Progenitor cell of endocrine pancreas (in vitro differentiated cells): ENCODE measurements around the gene SEMA3F. TPM values are rescaled to one million over a fixed set of nuclear protein-coding genes. Genes with fewer than 3 reads are reported as not detected.

Experiments used
- DNase-seq: peaks from one replicate; pipeline ENCODE4 v3.0.0; 2021; ENCODE audit warnings: low spot score; ENCODE audit not compliant: unreplicated experiment
- H3K27ac Mint-ChIP-seq: 2 replicates; pipeline ENCODE4 v1.8.0; 2021; ENCODE audit warnings: mild to moderate bottlenecking, moderate library complexity, mixed read lengths
- H3K27me3 Mint-ChIP-seq: 2 replicates; pipeline ENCODE4 v1.8.0; 2021; ENCODE audit warnings: mixed read lengths
- H3K36me3 Mint-ChIP-seq: 2 replicates; pipeline ENCODE4 v1.8.0; 2022; ENCODE audit warnings: mixed read lengths; ENCODE audit not compliant: insufficient read depth
- H3K4me1 Mint-ChIP-seq: 2 replicates; pipeline ENCODE4 v1.8.0; 2021; ENCODE audit warnings: low read depth, mixed read lengths
- H3K4me3 Mint-ChIP-seq: 2 replicates; pipeline ENCODE4 v1.8.0; 2021; ENCODE audit warnings: low read depth, mild to moderate bottlenecking, moderate library complexity, mixed read lengths
- H3K9me3 Mint-ChIP-seq: 2 replicates; pipeline ENCODE4 v1.8.0; 2021; ENCODE audit warnings: low read depth, mixed read lengths
- CTCF ChIP-seq: fragments of 200-600 bp; sonication (generic); IDR thresholded peaks from one replicate; pipeline ENCODE4 v1.5.0; 2021; ENCODE audit warnings: antibody characterized with exemption, mild to moderate bottlenecking; ENCODE audit not compliant: unreplicated experiment
- total RNA-seq: library from RNA; stranded (reverse); gene quantifications from 2 replicates; pipeline ENCODE4 v1.2.1, GENCODE V29; 2021

SEMA3F gene
- total RNA-seq, 1 donor from 2014 or later, result 23.6 TPM

- no peak for TF ChIP-seq CTCF
- no peak for DNase-seq
- H3K9me3 Mint-ChIP-seq, result no peaks in the 10 kb centered on the region
- H3K36me3 Mint-ChIP-seq, result no peaks in the 10 kb centered on the region
- peaks cover 47% of the 10 kb centered on the region for H3K4me1 Mint-ChIP-seq
- H3K4me3 Mint-ChIP-seq, result peak overlapping the region; percentile 69
- no peak overlapping the region for H3K27ac Mint-ChIP-seq
- H3K27me3 Mint-ChIP-seq, result peaks cover 31% of the 10 kb centered on the region
Measured at GRCh38 chr3:50205413-50206276, 50.5 kb downstream of the SEMA3F start.

GRCh38 chr3:50207359-50208042 lies 52.4 kb downstream of the SEMA3F start:
- Mint-ChIP-seq H3K9me3 (no peaks in the 10 kb centered on the region), H3K27ac (no peak overlapping the region), H3K36me3 (no peaks in the 10 kb centered on the region), H3K4me1 (peaks cover 48% of the 10 kb centered on the region), H3K27me3 (peaks cover 32% of the 10 kb centered on the region), H3K4me3 (no peak overlapping the region)
- DNase-seq, result no peak
- TF ChIP-seq CTCF, result no peak

GRCh38 chr3:50208677-50209344 lies 53.7 kb downstream of the SEMA3F start:
- Mint-ChIP-seq H3K4me3 (peak overlapping the region; percentile 4), H3K4me1 (peaks cover 35% of the 10 kb centered on the region), H3K27ac (no peak overlapping the region), H3K9me3 (no peaks in the 10 kb centered on the region), H3K36me3 (no peaks in the 10 kb centered on the region), H3K27me3 (peaks cover 35% of the 10 kb centered on the region)
- TF ChIP-seq CTCF, result no peak
- no peak for DNase-seq

GRCh38 chr3:50210176-50210509 lies 55.0 kb downstream of the SEMA3F start:
- no peak for TF ChIP-seq CTCF
- H3K36me3 Mint-ChIP-seq, result no peaks in the 10 kb centered on the region
- peak overlapping the region; percentile 88 for H3K27ac Mint-ChIP-seq
- no peak for DNase-seq
- H3K9me3 Mint-ChIP-seq, result no peaks in the 10 kb centered on the region
- no peak overlapping the region for H3K4me3 Mint-ChIP-seq
- peaks cover 28% of the 10 kb centered on the region for H3K4me1 Mint-ChIP-seq
- H3K27me3 Mint-ChIP-seq, result peaks cover 46% of the 10 kb centered on the region
